Measurements from ENCODE around the gene EPHB1. TPM values are rescaled to one million over a fixed set of nuclear protein-coding genes. Genes with fewer than 3 reads are reported as not detected.

Gene EPHB1
- total and polyA plus RNA-seq, 4 donors = 0.23 to 1.7 (median 0.52) TPM

DNA sequence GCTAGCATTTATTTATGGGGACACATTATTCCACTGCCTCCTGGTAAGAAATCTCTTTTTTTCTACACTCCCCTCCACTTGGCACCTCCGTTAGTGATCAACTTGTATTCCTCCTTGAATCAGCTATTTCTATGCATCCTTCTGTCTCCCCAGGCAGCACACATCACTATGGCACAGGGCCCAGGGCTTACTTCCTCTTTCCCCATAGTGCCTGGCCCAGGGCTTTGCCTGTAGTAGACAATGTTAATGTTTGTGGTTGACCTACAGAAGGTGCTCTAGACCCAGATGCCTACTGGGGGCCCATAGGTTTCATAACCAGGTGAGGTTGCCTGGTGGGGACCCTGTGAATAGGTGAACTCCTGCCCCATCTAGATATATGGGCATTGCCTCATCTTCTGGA lies 44.9 kb downstream of the EPHB1 start (continued):
- TF ChIP-seq HNF4A (conservative IDR thresholded peaks at IDR 0.05) (no peak), EGR1 (IDR thresholded peaks at IDR 0.05; ENCODE audit: low read depth in 2 of 2) (no peak), RXRA (IDR thresholded peaks at IDR 0.05) (no peak), RAD21 (IDR thresholded peaks at IDR 0.05) (no peak)

DNA sequence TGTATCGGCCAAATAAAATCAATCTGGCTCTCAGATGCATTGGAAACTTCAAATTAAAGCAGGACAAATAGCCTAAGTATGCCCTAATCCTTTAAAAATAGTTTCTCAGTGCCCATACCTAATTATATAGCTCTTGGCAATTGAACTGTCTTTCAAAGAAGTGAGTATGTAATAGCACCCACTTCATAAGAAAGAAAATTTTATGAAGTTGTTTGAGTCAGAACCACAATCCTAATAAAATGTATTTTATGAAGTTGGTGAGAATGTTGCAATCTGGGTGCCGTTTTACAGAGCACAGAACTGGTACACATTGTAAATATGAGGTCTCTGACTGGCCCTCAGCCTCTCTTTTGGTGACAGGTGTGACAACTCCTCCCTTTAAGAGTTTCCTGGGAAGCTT lies 45.4 kb downstream of the EPHB1 start:
- no peak for DNase-seq (ENCODE audit: low spot score)
- Histone ChIP-seq H3K27me3 (ENCODE audit: control insufficient read depth in 4 of 4, insufficient read depth in 4 of 4, low read length in 3 of 4) (no peaks in the 10 kb centered on the region), H3K36me3 (ENCODE audit: control insufficient read depth in 4 of 4, insufficient read depth in 3 of 4, low read depth in 1 of 4, low read length in 3 of 4) (no peaks in the 10 kb centered on the region), H3K9ac (ENCODE audit: low read depth in 1 of 2, low read length in 2 of 2) (no peak overlapping the region), H3K4me3 (ENCODE audit: low read depth in 1 of 3, low read length in 3 of 3) (no peak overlapping the region), H3K9me3 (ENCODE audit: control insufficient read depth in 4 of 4, low read length in 3 of 4) (peaks cover 0 to 2% (median 0%) of the 10 kb centered on the region in 4 donors), H3K27ac (ENCODE audit: low read depth in 1 of 2, low read length in 2 of 2) (no peak overlapping the region), H3K4me1 (ENCODE audit: control insufficient read depth in 4 of 4, insufficient read depth in 4 of 4, low read length in 3 of 4) (no peaks in the 10 kb centered on the region)
- no peak for TF ChIP-seq RXRA (IDR thresholded peaks at IDR 0.05)
- 61% methylated on average over 2 of the region's 2 CpGs for WGBS

DNA sequence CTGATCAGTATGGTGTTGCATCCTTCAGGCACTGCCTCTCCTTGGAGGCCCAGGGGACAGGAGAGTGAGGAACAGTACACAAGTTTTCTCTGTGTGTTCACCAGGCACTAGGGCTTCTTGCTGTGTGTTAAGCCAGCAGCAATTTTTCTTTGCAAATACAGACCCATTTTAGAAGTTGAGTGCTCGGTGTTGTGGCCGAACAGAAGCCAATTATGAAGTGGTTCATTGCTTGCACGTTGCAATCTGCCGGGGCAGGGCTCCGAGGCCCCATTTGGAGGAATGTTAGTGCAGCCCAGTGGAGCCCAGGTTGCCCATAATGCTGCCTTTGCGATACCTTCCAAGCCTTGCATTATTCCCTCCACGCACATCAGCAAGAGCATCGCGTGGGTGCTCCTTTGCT lies 51.0 kb downstream of the EPHB1 start:
- H3K9me3 ChIP-seq (ENCODE audit: control insufficient read depth in 4 of 4, low read length in 3 of 4) = no peaks in the 10 kb centered on the region
- no peaks in the 10 kb centered on the region for H3K27me3 ChIP-seq (ENCODE audit: control insufficient read depth in 4 of 4, insufficient read depth in 4 of 4, low read length in 3 of 4)
- WGBS = 87% methylated on average over 9 of the region's 9 CpGs
- H3K27ac ChIP-seq (ENCODE audit: low read depth in 1 of 2, low read length in 2 of 2) = no peak overlapping the region
- no peak overlapping the region for H3K9ac ChIP-seq (ENCODE audit: low read depth in 1 of 2, low read length in 2 of 2)
- H3K36me3 ChIP-seq (ENCODE audit: control insufficient read depth in 4 of 4, insufficient read depth in 3 of 4, low read depth in 1 of 4, low read length in 3 of 4) = no peaks in the 10 kb centered on the region
- no peak for DNase-seq (ENCODE audit: low spot score)
- H3K4me1 ChIP-seq (ENCODE audit: control insufficient read depth in 4 of 4, insufficient read depth in 4 of 4, low read length in 3 of 4) = no peaks in the 10 kb centered on the region
- TF ChIP-seq RAD21 (IDR thresholded peaks at IDR 0.05) = no peak
- TF ChIP-seq FOXA1 (IDR thresholded peaks at IDR 0.05) = no peak
- no peak for TF ChIP-seq TAF1 (conservative IDR thresholded peaks at IDR 0.05)
- TF ChIP-seq HNF4A (conservative IDR thresholded peaks at IDR 0.05) = no peak
- TF ChIP-seq SP1 (IDR thresholded peaks at IDR 0.05) = no peak
- no peak for TF ChIP-seq GABPA (IDR thresholded peaks at IDR 0.05 in 1 of 2, conservative IDR thresholded peaks at IDR 0.05 in 1 of 2)
- TF ChIP-seq EGR1 (IDR thresholded peaks at IDR 0.05; ENCODE audit: low read depth in 2 of 2) = no peak
- no peak for TF ChIP-seq HNF4G (IDR thresholded peaks at IDR 0.05)
- no peak for TF ChIP-seq JUND (IDR thresholded peaks at IDR 0.05)
- TF ChIP-seq RXRA (IDR thresholded peaks at IDR 0.05) = no peak
- no peak for TF ChIP-seq FOXA2 (IDR thresholded peaks at IDR 0.05)
- TF ChIP-seq, protein P1, sequence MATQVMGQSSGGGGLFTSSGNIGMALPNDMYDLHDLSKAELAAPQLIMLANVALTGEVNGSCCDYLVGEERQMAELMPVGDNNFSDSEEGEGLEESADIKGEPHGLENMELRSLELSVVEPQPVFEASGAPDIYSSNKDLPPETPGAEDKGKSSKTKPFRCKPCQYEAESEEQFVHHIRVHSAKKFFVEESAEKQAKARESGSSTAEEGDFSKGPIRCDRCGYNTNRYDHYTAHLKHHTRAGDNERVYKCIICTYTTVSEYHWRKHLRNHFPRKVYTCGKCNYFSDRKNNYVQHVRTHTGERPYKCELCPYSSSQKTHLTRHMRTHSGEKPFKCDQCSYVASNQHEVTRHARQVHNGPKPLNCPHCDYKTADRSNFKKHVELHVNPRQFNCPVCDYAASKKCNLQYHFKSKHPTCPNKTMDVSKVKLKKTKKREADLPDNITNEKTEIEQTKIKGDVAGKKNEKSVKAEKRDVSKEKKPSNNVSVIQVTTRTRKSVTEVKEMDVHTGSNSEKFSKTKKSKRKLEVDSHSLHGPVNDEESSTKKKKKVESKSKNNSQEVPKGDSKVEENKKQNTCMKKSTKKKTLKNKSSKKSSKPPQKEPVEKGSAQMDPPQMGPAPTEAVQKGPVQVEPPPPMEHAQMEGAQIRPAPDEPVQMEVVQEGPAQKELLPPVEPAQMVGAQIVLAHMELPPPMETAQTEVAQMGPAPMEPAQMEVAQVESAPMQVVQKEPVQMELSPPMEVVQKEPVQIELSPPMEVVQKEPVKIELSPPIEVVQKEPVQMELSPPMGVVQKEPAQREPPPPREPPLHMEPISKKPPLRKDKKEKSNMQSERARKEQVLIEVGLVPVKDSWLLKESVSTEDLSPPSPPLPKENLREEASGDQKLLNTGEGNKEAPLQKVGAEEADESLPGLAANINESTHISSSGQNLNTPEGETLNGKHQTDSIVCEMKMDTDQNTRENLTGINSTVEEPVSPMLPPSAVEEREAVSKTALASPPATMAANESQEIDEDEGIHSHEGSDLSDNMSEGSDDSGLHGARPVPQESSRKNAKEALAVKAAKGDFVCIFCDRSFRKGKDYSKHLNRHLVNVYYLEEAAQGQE (IDR thresholded peaks at IDR 0.05) = no peak
- TF ChIP-seq NR2F2 (IDR thresholded peaks at IDR 0.05) = no peak
- no peak for TF ChIP-seq YY1 (IDR thresholded peaks at IDR 0.05)
- TF ChIP-seq, protein P2, sequence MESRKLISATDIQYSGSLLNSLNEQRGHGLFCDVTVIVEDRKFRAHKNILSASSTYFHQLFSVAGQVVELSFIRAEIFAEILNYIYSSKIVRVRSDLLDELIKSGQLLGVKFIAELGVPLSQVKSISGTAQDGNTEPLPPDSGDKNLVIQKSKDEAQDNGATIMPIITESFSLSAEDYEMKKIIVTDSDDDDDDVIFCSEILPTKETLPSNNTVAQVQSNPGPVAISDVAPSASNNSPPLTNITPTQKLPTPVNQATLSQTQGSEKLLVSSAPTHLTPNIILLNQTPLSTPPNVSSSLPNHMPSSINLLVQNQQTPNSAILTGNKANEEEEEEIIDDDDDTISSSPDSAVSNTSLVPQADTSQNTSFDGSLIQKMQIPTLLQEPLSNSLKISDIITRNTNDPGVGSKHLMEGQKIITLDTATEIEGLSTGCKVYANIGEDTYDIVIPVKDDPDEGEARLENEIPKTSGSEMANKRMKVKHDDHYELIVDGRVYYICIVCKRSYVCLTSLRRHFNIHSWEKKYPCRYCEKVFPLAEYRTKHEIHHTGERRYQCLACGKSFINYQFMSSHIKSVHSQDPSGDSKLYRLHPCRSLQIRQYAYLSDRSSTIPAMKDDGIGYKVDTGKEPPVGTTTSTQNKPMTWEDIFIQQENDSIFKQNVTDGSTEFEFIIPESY (IDR thresholded peaks at IDR 0.05) = no peak
- TF ChIP-seq, protein P3, sequence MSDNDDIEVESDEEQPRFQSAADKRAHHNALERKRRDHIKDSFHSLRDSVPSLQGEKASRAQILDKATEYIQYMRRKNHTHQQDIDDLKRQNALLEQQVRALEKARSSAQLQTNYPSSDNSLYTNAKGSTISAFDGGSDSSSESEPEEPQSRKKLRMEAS (IDR thresholded peaks at IDR 0.05) = no peak
- TF ChIP-seq, protein P4, sequence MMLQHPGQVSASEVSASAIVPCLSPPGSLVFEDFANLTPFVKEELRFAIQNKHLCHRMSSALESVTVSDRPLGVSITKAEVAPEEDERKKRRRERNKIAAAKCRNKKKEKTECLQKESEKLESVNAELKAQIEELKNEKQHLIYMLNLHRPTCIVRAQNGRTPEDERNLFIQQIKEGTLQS (IDR thresholded peaks at IDR 0.05) = no peak
- TF ChIP-seq, protein P5, sequence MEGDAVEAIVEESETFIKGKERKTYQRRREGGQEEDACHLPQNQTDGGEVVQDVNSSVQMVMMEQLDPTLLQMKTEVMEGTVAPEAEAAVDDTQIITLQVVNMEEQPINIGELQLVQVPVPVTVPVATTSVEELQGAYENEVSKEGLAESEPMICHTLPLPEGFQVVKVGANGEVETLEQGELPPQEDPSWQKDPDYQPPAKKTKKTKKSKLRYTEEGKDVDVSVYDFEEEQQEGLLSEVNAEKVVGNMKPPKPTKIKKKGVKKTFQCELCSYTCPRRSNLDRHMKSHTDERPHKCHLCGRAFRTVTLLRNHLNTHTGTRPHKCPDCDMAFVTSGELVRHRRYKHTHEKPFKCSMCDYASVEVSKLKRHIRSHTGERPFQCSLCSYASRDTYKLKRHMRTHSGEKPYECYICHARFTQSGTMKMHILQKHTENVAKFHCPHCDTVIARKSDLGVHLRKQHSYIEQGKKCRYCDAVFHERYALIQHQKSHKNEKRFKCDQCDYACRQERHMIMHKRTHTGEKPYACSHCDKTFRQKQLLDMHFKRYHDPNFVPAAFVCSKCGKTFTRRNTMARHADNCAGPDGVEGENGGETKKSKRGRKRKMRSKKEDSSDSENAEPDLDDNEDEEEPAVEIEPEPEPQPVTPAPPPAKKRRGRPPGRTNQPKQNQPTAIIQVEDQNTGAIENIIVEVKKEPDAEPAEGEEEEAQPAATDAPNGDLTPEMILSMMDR (IDR thresholded peaks at IDR 0.05; ENCODE audit: low read depth, low read length, missing input control) = no peak
- no peak overlapping the region for H3K4me3 ChIP-seq (ENCODE audit: low read depth in 1 of 3, low read length in 3 of 3)
